Measurements from ENCODE around the gene IER5L. TPM values are rescaled to one million over a fixed set of nuclear protein-coding genes. Genes with fewer than 3 reads are reported as not detected.

IER5L gene
- total and polyA plus RNA-seq, 9 of the 15 experiments (the other 6 are each of a cell fraction or from before 2014, with no cell fraction given), result 0.14 to 11.9 (median 0.52) TPM

GRCh38 chr9:129175825-129176633 lies 2.0 kb downstream of the IER5L start (continued):
- TF ChIP-seq ETV6 (IDR thresholded peaks at IDR 0.05; ENCODE audit: borderline replicate concordance in 1 of 2, low read depth in 2 of 2, low read length in 1 of 2) (0 out of 4 replicates have a peak, but pooled peaks of 1 of the 2 experiments have one; percentile 30), ETV6 (CRISPR knock-in tag; IDR thresholded peaks at IDR 0.05; ENCODE audit: borderline replicate concordance) (no peak), ZNF347 (CRISPR knock-in tag; IDR thresholded peaks at IDR 0.05; ENCODE audit: low read depth) (no peak), ZNF431 (CRISPR knock-in tag; IDR thresholded peaks at IDR 0.05) (no peak), ZSCAN32 (CRISPR knock-in tag; IDR thresholded peaks at IDR 0.05) (no peak), LEF1 (IDR thresholded peaks at IDR 0.05) (no peak), ZBTB1 (CRISPR knock-in tag; IDR thresholded peaks at IDR 0.05; ENCODE audit: borderline replicate concordance, low read depth) (no peak), HIVEP1 (CRISPR knock-in tag; IDR thresholded peaks at IDR 0.05) (no peak), XRCC4 (IDR thresholded peaks at IDR 0.05; ENCODE audit: extremely low read depth, insufficient read depth, insufficient read length) (no peak), ZNF79 (CRISPR knock-in tag; IDR thresholded peaks at IDR 0.05; ENCODE audit: low read depth) (no peak), ZNF395 (CRISPR knock-in tag; IDR thresholded peaks at IDR 0.05) (no peak; the same call in 1 of the 2 replicates), ATF3 (IDR thresholded peaks at IDR 0.05) (no peak), ATF3 (CRISPR knock-in tag; conservative IDR thresholded peaks at IDR 0.05) (0 out of 2 replicates have a peak, but pooled peaks have one; percentile 43), ZFP36 (IDR thresholded peaks at IDR 0.05; ENCODE audit: low read depth, low read length, partially characterized antibody) (peak; percentile 51), CC2D1A (IDR thresholded peaks at IDR 0.05) (peak; percentile 100), TRIM25 (IDR thresholded peaks at IDR 0.05; ENCODE audit: borderline replicate concordance) (no peak), THRA (IDR thresholded peaks at IDR 0.05) (no peak)
- TF ChIP-seq, protein P1, sequence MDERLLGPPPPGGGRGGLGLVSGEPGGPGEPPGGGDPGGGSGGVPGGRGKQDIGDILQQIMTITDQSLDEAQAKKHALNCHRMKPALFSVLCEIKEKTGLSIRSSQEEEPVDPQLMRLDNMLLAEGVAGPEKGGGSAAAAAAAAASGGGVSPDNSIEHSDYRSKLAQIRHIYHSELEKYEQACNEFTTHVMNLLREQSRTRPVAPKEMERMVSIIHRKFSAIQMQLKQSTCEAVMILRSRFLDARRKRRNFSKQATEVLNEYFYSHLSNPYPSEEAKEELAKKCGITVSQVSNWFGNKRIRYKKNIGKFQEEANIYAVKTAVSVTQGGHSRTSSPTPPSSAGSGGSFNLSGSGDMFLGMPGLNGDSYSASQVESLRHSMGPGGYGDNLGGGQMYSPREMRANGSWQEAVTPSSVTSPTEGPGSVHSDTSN (CRISPR knock-in tag; IDR thresholded peaks at IDR 0.05; ENCODE audit: low read depth), result no peak
- TF ChIP-seq, protein P1 (tag; conservative IDR thresholded peaks at IDR 0.05; ENCODE audit: low read depth), result no peak

All from K562 (cell line).